Type B pancreatic cell (in vitro differentiated cells): Measurements from ENCODE around the gene G3BP1. TPM values are rescaled to one million over a fixed set of nuclear protein-coding genes. Genes with fewer than 3 reads are reported as not detected.
A peak's percentile ranks its signal among the peaks of the same experiment; 100 is the strongest.

Source experiments
- DNase-seq: peaks from one replicate; pipeline ENCODE4 v3.0.0; 2021; ENCODE audit warnings: mixed read lengths; ENCODE audit not compliant: unreplicated experiment; ENCODE audit errors: extremely low spot score
- H3K27ac Mint-ChIP-seq: 2 replicates; pipeline ENCODE4 v1.8.0; 2021; ENCODE audit warnings: mild to moderate bottlenecking, mixed read lengths
- H3K27me3 Mint-ChIP-seq: 2 replicates; pipeline ENCODE4 v1.8.0; 2021; ENCODE audit warnings: mixed read lengths
- H3K36me3 Mint-ChIP-seq: 2 replicates; pipeline ENCODE4 v1.8.0; 2021; ENCODE audit warnings: mixed read lengths
- H3K4me1 Mint-ChIP-seq: one replicate; pipeline ENCODE4 v1.8.0; 2021; ENCODE audit warnings: mixed read lengths; ENCODE audit not compliant: unreplicated experiment
- H3K4me3 Mint-ChIP-seq: 2 replicates; pipeline ENCODE4 v1.8.0; 2021; ENCODE audit warnings: mild to moderate bottlenecking, mixed read lengths
- H3K9me3 Mint-ChIP-seq: 2 replicates; pipeline ENCODE4 v1.8.0; 2021; ENCODE audit warnings: mixed read lengths
- total RNA-seq: library from RNA; stranded (reverse); gene quantifications from 2 replicates; pipeline ENCODE4 v1.2.1, GENCODE V29; 2021; ENCODE audit warnings: low replicate concordance
- TF ChIP-seq, protein P1 (sequence below): fragments of 200-600 bp; sonication (generic); conservative IDR thresholded peaks from 2 replicates; pipeline ENCODE4 v1.5.0; 2021; ENCODE audit warnings: antibody characterized with exemption, mild to moderate bottlenecking

Gene G3BP1
- total RNA-seq, 1 donor from 2014 or later = 241 TPM

DNA sequence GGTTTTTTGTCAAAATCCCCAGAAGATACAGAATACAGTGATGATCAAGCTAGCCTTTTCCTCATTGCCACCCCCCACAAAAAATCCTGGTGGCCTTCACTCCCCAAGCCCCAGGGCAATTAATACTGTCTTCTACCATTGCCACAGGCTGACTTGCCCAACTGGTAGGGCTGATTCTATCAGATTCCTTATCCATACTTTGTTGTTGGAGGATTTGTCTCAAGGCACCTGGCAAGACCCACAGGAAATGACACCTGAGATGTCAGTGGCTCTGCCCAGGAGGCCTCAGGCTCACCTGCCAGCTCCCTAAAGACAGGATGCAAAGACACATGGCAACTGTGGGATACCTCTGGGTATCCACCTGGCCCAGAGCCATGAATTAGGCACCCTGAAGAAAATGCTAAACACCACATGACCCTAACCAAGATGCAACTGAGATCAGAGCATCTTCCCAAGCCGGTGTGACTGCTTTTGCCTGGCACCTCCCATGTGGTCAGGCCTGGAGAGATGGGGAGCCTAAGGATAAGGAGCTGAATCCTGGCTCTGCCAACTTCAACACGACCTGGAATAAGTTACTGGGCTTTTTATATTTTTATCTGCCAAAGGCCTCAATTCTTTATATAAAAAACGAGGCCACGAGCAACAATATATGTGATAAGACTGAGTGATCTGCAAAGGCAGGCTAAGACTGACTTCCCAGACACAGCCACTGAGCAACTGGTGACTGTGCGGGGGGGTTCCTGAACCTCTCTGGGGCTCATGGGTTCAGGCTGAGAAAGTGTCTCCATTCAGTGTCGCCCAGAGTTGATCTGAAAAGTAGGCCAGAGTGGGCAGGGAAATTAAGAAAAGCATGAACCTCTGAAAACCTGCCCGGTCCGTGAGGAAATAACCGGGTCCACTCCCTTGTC, 14.3 kb upstream of the G3BP1 start:
- Mint-ChIP-seq H3K9me3 (no peaks in the 10 kb centered on the region), H3K36me3 (peaks cover 8% of the 10 kb centered on the region), H3K4me3 (peak overlapping the region; percentile 89), H3K27me3 (no peaks in the 10 kb centered on the region), H3K27ac (peak overlapping the region; percentile 67), H3K4me1 (peaks cover 29% of the 10 kb centered on the region)
- no peak for DNase-seq
- TF ChIP-seq, protein P1, sequence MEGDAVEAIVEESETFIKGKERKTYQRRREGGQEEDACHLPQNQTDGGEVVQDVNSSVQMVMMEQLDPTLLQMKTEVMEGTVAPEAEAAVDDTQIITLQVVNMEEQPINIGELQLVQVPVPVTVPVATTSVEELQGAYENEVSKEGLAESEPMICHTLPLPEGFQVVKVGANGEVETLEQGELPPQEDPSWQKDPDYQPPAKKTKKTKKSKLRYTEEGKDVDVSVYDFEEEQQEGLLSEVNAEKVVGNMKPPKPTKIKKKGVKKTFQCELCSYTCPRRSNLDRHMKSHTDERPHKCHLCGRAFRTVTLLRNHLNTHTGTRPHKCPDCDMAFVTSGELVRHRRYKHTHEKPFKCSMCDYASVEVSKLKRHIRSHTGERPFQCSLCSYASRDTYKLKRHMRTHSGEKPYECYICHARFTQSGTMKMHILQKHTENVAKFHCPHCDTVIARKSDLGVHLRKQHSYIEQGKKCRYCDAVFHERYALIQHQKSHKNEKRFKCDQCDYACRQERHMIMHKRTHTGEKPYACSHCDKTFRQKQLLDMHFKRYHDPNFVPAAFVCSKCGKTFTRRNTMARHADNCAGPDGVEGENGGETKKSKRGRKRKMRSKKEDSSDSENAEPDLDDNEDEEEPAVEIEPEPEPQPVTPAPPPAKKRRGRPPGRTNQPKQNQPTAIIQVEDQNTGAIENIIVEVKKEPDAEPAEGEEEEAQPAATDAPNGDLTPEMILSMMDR = no peak

DNA sequence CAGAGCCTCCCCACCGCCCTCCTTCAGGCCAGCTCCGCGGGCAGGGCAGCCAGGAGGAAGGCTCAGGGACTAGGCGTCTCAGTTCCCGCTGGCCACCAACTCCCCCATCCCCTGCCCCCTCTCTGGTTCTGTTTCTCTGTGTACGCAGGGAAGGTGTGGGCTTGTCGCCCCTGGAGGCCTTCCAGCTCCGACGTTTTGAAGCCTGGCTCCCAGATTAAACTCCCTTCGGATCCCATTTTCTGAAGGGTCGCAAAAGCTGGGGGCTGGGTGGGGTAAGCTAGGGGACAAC, 13.7 kb upstream of the G3BP1 start:
- TF ChIP-seq, protein P1 = no peak
- Mint-ChIP-seq H3K36me3 (peaks cover 3% of the 10 kb centered on the region), H3K4me3 (peak overlapping the region; percentile 89), H3K4me1 (peaks cover 29% of the 10 kb centered on the region), H3K9me3 (no peaks in the 10 kb centered on the region), H3K27me3 (no peaks in the 10 kb centered on the region), H3K27ac (peak overlapping the region; percentile 67)
- DNase-seq = no peak

- Mint-ChIP-seq H3K4me1 (peaks cover 29% of the 10 kb centered on the region), H3K36me3 (peaks cover 3% of the 10 kb centered on the region), H3K4me3 (peak within 1 kb of the TSS; percentile 89), H3K9me3 (no peaks in the 10 kb centered on the region), H3K27ac (peak within 1 kb of the TSS; percentile 79), H3K27me3 (no peaks in the 10 kb centered on the region)
- TF ChIP-seq, protein P1 = peak; percentile 55
- peak; percentile 93 for DNase-seq
Measured at GRCh38 chr5:151758430-151759241, 13.1 kb upstream of the G3BP1 start, which contains the start of gene ATOX1. ATOX1 (minus strand) TSS chr5:151758631; CDS start chr5:151758551, 80 bp downstream.

DNA sequence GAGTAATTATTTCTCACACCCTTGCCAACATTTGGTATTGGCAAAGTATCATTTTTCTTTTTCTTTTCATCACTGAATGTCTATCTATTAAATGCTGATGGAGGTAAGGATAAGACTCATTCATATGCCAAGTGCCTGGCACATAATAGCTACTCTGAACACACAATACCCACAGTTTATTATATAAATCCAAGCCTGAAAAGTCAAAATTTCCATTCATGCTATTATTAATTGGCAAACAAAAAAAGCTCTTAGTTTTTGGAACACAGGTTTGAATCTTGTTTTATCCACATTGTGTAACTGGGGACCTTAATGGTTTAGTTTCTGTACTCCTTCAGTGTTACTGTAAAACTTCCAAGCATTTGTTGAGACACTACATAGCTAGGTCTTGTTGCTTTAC, 7.0 kb upstream of the G3BP1 start:
- H3K36me3 Mint-ChIP-seq = no peaks in the 10 kb centered on the region
- no peak overlapping the region for H3K4me3 Mint-ChIP-seq
- H3K4me1 Mint-ChIP-seq = peaks cover 5% of the 10 kb centered on the region
- DNase-seq = no peak
- TF ChIP-seq, protein P1 = no peak
- no peaks in the 10 kb centered on the region for H3K9me3 Mint-ChIP-seq
- no peaks in the 10 kb centered on the region for H3K27me3 Mint-ChIP-seq
- H3K27ac Mint-ChIP-seq = no peak overlapping the region

DNA sequence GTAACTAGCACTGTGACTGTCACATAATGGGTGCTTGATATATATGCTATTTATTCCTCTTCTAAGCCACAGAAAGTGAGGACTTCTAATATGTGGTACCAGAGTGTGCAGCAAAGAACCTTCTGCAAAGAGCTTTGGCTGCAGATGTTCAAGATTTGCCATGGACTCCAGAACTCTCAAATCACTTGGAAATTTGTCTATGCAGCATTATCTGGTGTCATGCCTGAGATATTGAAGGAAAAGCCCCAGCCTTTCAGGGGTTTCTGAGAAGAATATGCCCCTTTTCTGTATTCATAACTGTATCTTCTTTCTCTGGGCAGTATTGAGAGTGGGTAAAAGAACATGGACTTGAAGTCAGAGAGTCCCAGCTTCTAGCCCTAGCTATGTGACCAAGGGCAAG, 4.8 kb upstream of the G3BP1 start:
- no peaks in the 10 kb centered on the region for H3K9me3 Mint-ChIP-seq
- no peak overlapping the region for H3K4me3 Mint-ChIP-seq
- no peaks in the 10 kb centered on the region for H3K27me3 Mint-ChIP-seq
- TF ChIP-seq, protein P1 = no peak
- no peak overlapping the region for H3K27ac Mint-ChIP-seq
- no peaks in the 10 kb centered on the region for H3K36me3 Mint-ChIP-seq
- peaks cover 5% of the 10 kb centered on the region for H3K4me1 Mint-ChIP-seq
- DNase-seq = no peak
